H1 (cell line): ENCODE data around the gene MRPS15. TPM values are rescaled to one million over a fixed set of nuclear protein-coding genes. Genes with fewer than 3 reads are reported as not detected.

Experiments
- TEAD4 ChIP-seq: IDR thresholded peaks from 2 replicates; pipeline ENCODE4 v1.6.1; 2012; ENCODE audit warnings: low read depth, low read length, inconsistent platforms, mixed read lengths
- YY1 ChIP-seq: IDR thresholded peaks from 2 replicates; pipeline ENCODE4 v1.6.1; 2011; ENCODE audit warnings: low read depth, mild to moderate bottlenecking, low read length
- polyA plus RNA-seq, 7 experiments: library from polyadenylated mRNA; depleted of rRNA in 3 of 7; stranded (reverse) in 5 of 7; unstranded in 2 of 7; fragments of >200 nt in 5 of 7; fragments of 200-250 nt in 2 of 7; gene quantifications; 1 replicate in 5 of 7; 2 replicates in 1 of 7; 4 replicates in 1 of 7; pipeline versions ENCODE4 v1.2.1 to v1.2.3, GENCODE V29; 2011 to 2013; ENCODE audit warnings: missing spikeins in 2 of 7, mixed read lengths in 2 of 7
- total RNA-seq: library from RNA; stranded (reverse); fragmentation: NEBNext Ultra II Directional; extraction: Animal tissue kit (Norgen Biotek cat#: 25700); gene quantifications from 2 replicates; pipeline ENCODE4 v1.2.1, GENCODE V29; 2021
- TF ChIP-seq, protein P1 (sequence below): IDR thresholded peaks from 2 replicates; pipeline ENCODE4 v1.6.1; 2012; ENCODE audit warnings: inconsistent platforms

Gene MRPS15
- total and polyA plus RNA-seq, 2 of the 8 experiments (the other 6 are each of a cell fraction or from before 2014, with no cell fraction given), result 53.6 to 129 TPM

DNA sequence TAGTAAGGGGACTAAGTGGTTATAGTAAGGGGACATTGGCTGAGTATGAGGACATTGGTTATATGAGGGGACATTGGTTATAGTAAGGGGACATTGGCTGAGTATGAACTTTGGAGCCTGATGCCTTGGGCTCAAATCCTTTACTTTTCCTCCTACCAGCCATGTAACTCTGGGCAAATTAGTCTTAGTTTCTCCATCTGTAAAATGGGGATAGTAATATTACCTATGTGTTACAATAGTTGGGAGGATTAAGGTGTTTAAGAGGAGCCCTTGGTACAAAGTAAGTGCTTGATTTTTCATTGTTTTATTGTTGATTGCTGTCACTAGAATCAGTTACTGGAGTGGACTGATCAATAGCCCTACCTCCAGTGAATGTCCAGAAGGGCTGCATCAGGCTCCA, 16.7 kb downstream of the MRPS15 start (continued):
- TF ChIP-seq, protein P1, sequence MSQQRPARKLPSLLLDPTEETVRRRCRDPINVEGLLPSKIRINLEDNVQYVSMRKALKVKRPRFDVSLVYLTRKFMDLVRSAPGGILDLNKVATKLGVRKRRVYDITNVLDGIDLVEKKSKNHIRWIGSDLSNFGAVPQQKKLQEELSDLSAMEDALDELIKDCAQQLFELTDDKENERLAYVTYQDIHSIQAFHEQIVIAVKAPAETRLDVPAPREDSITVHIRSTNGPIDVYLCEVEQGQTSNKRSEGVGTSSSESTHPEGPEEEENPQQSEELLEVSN, result no peak
- TF ChIP-seq TEAD4, result no peak
- TF ChIP-seq YY1, result no peak
